BE2C (cell line): ENCODE measurements around the gene RIMBP2.

Experiments used
- DNase-seq: peaks from one replicate; pipeline ENCODE4 v3.0.0-alpha.2; 2020
- H3K27me3 ChIP-seq: fragments of 250-450 bp; sonication (Bioruptor Pico); 2 replicates; pipeline ENCODE4 v1.5.1; 2020; ENCODE audit warnings: mild to moderate bottlenecking
- H3K36me3 ChIP-seq: fragments of 250-450 bp; sonication (Bioruptor Pico); 2 replicates; pipeline ENCODE4 v1.5.1; 2020; ENCODE audit warnings: mild to moderate bottlenecking
- H3K4me1 ChIP-seq: fragments of 250-450 bp; sonication (Bioruptor Pico); 2 replicates; pipeline ENCODE4 v1.5.1; 2020
- H3K4me3 ChIP-seq: 2 replicates; pipeline ENCODE4 v1.5.1; 2011; ENCODE audit warnings: low read depth, low read length
- H3K9me3 ChIP-seq: fragments of 250-450 bp; sonication (Bioruptor Pico); 2 replicates; pipeline ENCODE4 v1.5.1; 2020
- TF ChIP-seq, protein P1 (sequence below): IDR thresholded peaks from 2 replicates; pipeline ENCODE4 v1.5.1; 2012; ENCODE audit warnings: mild to moderate bottlenecking, low read depth, low read length

The RIMBP2 gene

DNA sequence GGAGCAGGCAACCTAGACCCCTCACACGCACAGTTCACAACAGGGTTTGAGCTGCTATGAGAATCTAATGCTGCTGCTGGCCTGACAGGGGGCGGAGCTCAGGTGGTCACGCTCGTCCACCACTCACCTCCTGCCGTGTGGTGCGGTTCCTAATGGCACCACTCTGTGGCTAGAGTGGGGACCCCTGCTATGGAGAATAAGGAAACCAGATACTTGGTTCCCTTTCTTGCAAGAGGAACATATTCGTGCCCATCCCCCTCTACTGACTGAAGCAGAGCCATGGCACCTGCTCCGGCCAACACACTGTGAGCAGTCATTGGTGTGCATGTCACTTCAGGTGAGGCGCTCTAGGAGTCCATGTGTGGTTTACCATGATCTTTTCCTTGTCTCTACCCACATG lies 30.4 kb upstream of the RIMBP2 start:
- H3K9me3 ChIP-seq, result no peaks in the 10 kb centered on the region
- H3K4me1 ChIP-seq, result peaks cover 5% of the 10 kb centered on the region
- TF ChIP-seq, protein P1, sequence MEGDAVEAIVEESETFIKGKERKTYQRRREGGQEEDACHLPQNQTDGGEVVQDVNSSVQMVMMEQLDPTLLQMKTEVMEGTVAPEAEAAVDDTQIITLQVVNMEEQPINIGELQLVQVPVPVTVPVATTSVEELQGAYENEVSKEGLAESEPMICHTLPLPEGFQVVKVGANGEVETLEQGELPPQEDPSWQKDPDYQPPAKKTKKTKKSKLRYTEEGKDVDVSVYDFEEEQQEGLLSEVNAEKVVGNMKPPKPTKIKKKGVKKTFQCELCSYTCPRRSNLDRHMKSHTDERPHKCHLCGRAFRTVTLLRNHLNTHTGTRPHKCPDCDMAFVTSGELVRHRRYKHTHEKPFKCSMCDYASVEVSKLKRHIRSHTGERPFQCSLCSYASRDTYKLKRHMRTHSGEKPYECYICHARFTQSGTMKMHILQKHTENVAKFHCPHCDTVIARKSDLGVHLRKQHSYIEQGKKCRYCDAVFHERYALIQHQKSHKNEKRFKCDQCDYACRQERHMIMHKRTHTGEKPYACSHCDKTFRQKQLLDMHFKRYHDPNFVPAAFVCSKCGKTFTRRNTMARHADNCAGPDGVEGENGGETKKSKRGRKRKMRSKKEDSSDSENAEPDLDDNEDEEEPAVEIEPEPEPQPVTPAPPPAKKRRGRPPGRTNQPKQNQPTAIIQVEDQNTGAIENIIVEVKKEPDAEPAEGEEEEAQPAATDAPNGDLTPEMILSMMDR, result no peak
- H3K36me3 ChIP-seq, result no peaks in the 10 kb centered on the region
- H3K27me3 ChIP-seq, result no peaks in the 10 kb centered on the region
- H3K4me3 ChIP-seq, result no peak overlapping the region
- DNase-seq, result no peak

DNA sequence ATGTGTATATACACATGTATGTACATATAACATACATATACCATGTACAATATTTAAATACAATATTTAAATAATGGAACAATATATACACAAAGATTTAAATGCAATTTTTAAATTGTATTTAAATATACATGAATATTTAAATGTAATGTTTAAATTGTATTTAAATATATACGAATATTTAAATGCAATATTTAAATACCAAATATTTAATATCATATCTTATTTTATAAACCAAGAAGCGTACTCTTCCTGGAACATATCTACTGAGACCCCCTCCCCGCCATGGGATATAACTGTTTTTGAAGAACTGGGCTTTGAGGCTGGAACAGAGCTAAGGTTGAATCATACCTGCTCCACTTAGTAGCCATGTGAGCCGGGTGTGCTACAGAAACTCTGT lies 29.8 kb upstream of the RIMBP2 start:
- Histone ChIP-seq H3K4me3 (no peak overlapping the region), H3K36me3 (no peaks in the 10 kb centered on the region)
- TF ChIP-seq, protein P1, result no peak

DNA sequence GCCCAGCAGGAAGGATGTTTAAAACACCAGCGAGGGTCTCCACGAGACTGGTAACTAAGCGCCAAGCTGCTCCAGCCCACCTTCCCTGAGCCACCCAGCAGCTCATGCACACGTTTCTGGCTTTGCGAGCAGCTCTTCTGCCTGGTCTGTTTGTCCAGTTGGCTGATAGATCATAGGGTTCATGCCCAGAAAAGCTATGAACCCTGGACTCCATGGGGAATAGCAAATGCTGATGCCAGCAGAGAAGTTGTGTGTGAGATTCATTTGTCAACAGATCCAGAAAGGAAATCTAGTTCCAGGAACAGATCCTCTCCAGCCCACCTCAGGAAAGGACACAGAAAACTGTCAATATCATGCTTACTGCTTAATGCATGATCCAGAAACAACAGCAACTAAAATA lies 28.2 kb upstream of the RIMBP2 start:
- Histone ChIP-seq H3K4me3 (no peak overlapping the region), H3K4me1 (peaks cover 5% of the 10 kb centered on the region), H3K36me3 (no peaks in the 10 kb centered on the region), H3K27me3 (no peaks in the 10 kb centered on the region), H3K9me3 (no peaks in the 10 kb centered on the region)
- TF ChIP-seq, protein P1, result no peak
- DNase-seq, result no peak

More for the DNA sequence above, 29.8 kb upstream of the RIMBP2 start:
- no peaks in the 10 kb centered on the region for H3K9me3 ChIP-seq
- no peaks in the 10 kb centered on the region for H3K27me3 ChIP-seq
- peaks cover 5% of the 10 kb centered on the region for H3K4me1 ChIP-seq
- no peak for DNase-seq

DNA sequence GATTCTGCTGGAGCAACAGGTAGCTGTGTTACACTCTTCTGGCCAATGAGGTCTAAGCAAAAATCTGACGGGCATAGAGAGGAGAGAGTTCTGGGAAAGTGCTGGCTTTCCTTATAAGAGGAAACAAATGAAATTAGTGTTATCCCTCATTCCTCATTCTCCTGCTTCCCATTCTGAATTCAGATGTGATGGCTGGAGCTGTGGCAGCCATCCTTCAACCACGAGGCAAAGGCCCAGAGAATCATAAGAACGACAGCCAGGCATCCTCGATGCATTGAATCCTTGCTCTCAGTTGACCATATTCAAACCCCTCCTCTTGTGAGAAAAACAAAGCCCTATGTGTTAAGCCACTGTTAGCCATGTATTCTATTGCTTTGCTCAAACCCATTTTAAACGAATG lies 27.5 kb upstream of the RIMBP2 start:
- Histone ChIP-seq H3K4me3 (no peak overlapping the region), H3K27me3 (no peaks in the 10 kb centered on the region), H3K36me3 (no peaks in the 10 kb centered on the region), H3K9me3 (peaks cover under 1% of the 10 kb centered on the region; the same call in 1 of the 2 replicates), H3K4me1 (peaks cover 5% of the 10 kb centered on the region)
- no peak for DNase-seq
- TF ChIP-seq, protein P1, result no peak

DNA sequence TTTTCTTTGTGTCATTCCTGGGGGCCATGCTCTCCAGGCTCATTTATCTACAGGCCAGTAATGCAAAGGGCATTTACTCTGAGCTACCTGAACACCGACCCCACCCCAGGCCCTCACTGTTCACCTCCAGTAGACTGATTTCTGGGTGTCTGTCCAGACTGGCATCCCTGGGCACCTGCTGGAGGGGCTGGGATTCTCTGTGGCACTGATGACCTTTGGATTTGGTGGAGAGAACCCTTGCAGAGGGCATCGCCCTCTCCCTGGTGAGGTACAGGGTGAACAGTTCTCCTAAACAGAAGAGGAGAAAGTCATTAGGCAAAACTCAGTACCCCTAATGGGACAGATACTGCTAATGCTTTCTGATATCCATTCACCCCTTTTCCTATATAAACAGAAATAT lies 27.1 kb upstream of the RIMBP2 start:
- Histone ChIP-seq H3K4me1 (peaks cover 5% of the 10 kb centered on the region), H3K27me3 (no peaks in the 10 kb centered on the region), H3K36me3 (no peaks in the 10 kb centered on the region), H3K4me3 (no peak overlapping the region), H3K9me3 (peaks cover 2% of the 10 kb centered on the region; the same call in 1 of the 2 replicates)
- no peak for DNase-seq
- TF ChIP-seq, protein P1, result no peak

DNA sequence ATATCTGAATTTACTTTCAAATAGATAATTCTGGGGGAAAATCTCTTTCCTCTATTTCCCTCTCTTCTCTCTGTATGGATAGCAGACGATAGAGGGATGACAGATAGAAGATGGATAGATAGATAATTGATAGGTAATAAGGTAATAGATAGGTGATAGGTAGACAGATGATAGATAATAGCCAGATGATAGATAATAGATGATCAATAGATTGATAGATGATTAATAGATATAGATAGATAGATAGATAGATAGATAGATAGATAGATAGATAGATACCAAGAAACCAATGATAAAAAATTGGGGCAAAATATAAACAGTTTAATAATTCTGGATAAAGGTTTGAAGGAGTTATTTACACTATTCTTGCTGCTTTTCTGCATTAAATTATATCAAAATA lies 26.6 kb upstream of the RIMBP2 start:
- no peak for DNase-seq
- H3K4me3 ChIP-seq, result no peak overlapping the region
- H3K27me3 ChIP-seq, result no peaks in the 10 kb centered on the region
- peaks cover 2% of the 10 kb centered on the region for H3K4me1 ChIP-seq
- H3K9me3 ChIP-seq, result peaks cover 2% of the 10 kb centered on the region; the same call in 1 of the 2 replicates
- H3K36me3 ChIP-seq, result no peaks in the 10 kb centered on the region
- TF ChIP-seq, protein P1, result no peak
